Stimulated activated CD4-positive, alpha-beta T cell treated with anti-CD3 and anti-CD28 coated beads, TNF-alpha, amount 100 ng/mL, for 24 hours (primary cell): ENCODE measurements around the gene TOMM7.
"Not testable (repeated sequence)": the region's sequence is repeated elsewhere in the genome, so short reads cannot be mapped to it uniquely, and the experiment has no call there.

Experiments
- DNase-seq, 3 experiments: peaks; one replicate each; pipeline ENCODE4 v3.0.0-alpha.2; 2020; ENCODE audit warnings: low read depth in 3 of 3

The TOMM7 gene

GRCh38 chr7:22821702-22822485, 755 bp downstream of the TOMM7 start:
- peak in 1 of 3 experiments; percentile 7 for DNase-seq

GRCh38 chr7:22819476-22819875, 3.2 kb downstream of the TOMM7 start:
- DNase-seq = no peak

DNA sequence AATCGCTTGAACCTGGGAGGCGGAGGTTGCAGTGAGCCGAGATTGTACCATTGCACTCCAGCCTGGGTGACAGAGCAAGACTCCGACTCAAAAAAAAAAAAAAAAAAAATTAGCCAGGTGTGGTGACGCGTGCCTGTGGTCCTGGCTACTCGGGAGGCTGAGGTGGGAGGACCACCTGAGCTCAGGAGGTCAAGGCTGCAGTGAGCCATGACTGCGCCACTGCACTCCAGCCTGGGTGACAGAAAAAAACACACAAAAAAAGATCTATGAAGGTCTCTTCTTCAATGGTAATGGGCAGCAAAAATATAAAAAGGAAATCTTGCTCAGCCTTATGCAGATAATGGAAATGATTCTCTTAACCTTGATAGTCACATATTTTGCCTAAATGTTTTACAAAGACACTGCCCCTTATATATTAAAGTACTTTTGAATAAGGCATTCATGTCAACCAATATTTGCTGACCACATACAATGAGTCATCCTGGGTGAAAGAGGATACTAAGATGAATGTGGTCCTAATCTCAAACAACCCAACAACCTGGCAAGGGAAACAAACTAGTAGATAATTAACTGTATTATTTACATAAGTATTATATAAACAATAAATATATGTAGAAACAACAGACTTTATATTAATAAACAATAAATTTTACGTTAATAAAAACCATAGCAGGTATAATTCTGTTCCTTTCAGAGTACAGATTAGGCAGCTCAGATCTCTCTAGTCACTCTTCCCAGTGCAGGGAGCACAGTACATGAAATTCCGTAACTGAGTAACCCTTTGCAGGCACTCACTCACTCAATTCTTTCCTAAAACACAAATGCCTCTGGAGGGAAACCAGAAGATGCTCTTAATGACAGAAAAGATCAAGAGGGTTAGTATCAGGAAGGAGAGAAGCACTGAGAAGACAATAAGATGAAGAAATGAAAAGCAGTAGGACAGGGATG, 8.1 kb downstream of the TOMM7 start:
- no peak for DNase-seq

GRCh38 chr7:22812353-22812752, 10.3 kb downstream of the TOMM7 start:
- no peak for DNase-seq

GRCh38 chr7:22811746-22812280, 10.8 kb downstream of the TOMM7 start:
- DNase-seq = no peak

DNA sequence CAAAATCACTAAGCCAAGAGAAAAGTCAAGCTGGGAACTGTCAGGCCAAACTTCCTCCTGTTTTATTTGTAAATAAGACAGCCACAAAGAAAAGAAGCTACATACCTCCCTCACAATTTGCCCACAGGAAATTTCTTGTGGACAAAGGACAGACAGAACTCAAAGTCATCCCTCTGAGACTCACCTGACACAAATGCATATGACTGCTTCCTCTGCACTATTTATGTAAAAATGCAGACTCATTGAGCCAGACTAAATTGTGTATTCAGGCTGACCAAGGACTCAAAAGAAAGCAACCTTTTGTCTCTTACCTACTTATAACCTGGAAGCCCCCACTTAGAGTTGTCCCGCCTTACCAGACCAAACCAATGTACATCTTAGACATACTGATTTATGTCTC, 11.8 kb downstream of the TOMM7 start:
- no peak for DNase-seq

- DNase-seq = no peak
These were observed 12.6 kb downstream of the TOMM7 start for GRCh38 chr7:22809902-22810642.

- no peak for DNase-seq
These were observed 14.5 kb downstream of the TOMM7 start for GRCh38 chr7:22808140-22808539.

- DNase-seq = no peak
These were observed 15.9 kb downstream of the TOMM7 start for GRCh38 chr7:22806752-22807151.

DNA sequence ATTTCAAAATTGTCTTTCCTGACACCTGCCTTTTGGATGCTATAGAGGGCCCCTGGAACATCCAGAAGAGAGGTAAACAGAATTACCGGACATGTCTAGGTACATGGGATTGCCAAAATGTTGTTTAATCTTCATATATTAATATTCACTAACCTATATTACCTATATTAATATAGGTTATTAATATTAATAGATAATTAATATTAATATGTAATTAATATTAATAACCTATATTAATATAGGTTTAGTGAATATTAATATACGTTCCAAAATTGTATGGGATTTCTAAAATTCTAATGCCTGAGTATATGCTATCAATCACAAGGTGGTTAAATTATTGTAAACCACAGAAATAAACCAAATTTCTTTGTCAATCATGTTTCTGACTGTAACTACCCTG, 17.4 kb downstream of the TOMM7 start:
- no peak for DNase-seq

- DNase-seq = not testable (repeated sequence)
These were observed 19.8 kb downstream of the TOMM7 start for GRCh38 chr7:22802831-22803230.

- DNase-seq = no peak
These were observed 20.2 kb downstream of the TOMM7 start for GRCh38 chr7:22802426-22802825.

- no peak for DNase-seq
These were observed 20.7 kb downstream of the TOMM7 start for GRCh38 chr7:22801912-22802311.

- no peak for DNase-seq
These were observed 23.0 kb downstream of the TOMM7 start for GRCh38 chr7:22799633-22800032.

DNA sequence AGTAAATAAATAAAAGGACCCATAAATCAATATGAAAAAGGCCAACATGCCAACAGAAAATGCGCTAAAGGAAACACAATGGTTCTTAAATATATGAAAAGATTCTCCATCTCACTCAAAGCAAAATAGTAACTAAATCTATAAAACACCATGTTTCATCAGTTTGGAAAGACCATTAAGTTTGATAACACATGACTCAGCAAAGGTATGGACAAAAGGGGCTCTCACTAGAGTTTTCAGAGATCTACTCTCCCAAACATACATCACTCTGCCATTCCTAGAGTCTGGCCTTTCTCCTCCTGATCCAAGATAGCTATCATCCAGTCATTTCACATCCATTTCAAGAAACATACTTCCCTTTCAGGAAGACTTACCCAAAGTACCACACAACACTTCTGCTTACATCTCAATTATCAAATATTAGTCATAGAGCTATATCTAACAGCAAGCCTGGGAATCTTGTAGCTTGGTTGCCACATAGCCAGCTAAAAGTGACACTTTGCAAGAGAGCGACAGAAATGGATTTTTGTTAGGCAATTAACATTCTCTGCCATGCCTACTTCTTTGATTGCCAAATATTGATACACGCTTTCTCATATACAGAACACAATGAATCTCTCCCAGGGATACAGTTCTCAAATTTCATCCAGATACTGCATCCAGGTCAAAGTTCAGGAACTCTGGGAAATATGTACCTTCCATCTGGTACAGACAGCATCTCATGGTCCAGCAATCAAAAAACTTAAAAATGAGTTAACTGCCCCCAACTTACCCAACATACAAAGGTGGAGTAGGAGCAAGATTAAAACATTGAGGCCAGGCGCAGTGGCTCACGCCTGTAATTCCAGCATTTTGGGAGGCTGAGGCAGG, 28.8 kb downstream of the TOMM7 start:
- no peak for DNase-seq

GRCh38 chr7:22791204-22792158, 31.2 kb downstream of the TOMM7 start:
- DNase-seq = no peak

GRCh38 chr7:22790640-22791039, 32.0 kb downstream of the TOMM7 start:
- not testable (repeated sequence) for DNase-seq

- no peak for DNase-seq
These were observed 34.7 kb downstream of the TOMM7 start for GRCh38 chr7:22787951-22788350.

GRCh38 chr7:22786290-22786932, 36.2 kb downstream of the TOMM7 start:
- no peak for DNase-seq
